Upper lobe of left lung (tissue), 4 donors: ENCODE data around the gene FHIP1B.

Experiments
- CTCF ChIP-seq, 6 experiments: fragments of 450-650 bp in 4 of 6; fragments of 200-600 bp in 2 of 6; sonication (generic) in 2 of 6; IDR thresholded peaks; one replicate each; pipeline ENCODE4 v1.5.1; 2016 to 2019; ENCODE audit warnings: antibody characterized with exemption in 6 of 6
- EP300 ChIP-seq, 4 donors: sonication (generic); formaldehyde crosslinking; IDR thresholded peaks; one replicate each; pipeline ENCODE4 v1.5.1; 2017; ENCODE audit warnings: antibody characterized with exemption in 4 of 4, control low read depth in 2 of 4
- POLR2A ChIP-seq, 4 donors: fragments of 450-650 bp; IDR thresholded peaks; one replicate each; pipeline ENCODE4 v1.5.1; 2016 to 2017; ENCODE audit warnings: antibody characterized with exemption in 4 of 4, mild to moderate bottlenecking in 2 of 4
- POLR2AphosphoS5 ChIP-seq, 2 donors: sonication (generic); formaldehyde crosslinking; IDR thresholded peaks; one replicate each; pipeline ENCODE4 v1.5.1; 2017; ENCODE audit warnings: antibody characterized with exemption in 2 of 2

GRCh38 chr11:6224421-6224820 is 10.0 kb downstream of the FHIP1B start:
- TF ChIP-seq CTCF (IDR thresholded peaks at IDR 0.05) = no peak
- no peak for TF ChIP-seq EP300 (IDR thresholded peaks at IDR 0.05)
- no peak for TF ChIP-seq POLR2A (IDR thresholded peaks at IDR 0.05)
- no peak for TF ChIP-seq POLR2AphosphoS5 (IDR thresholded peaks at IDR 0.05)
